Thyroid gland (tissue), 4 donors: ENCODE measurements around the gene PSME4. TPM values are rescaled to one million over a fixed set of nuclear protein-coding genes. Genes with fewer than 3 reads are reported as not detected.
A peak's percentile ranks its signal among the peaks of the same experiment; 100 is the strongest.
"Not testable (repeated sequence)": the region's sequence is repeated elsewhere in the genome, so short reads cannot be mapped to it uniquely, and the experiment has no call there.

Source experiments
- DNase-seq, 2 donors: peaks; one replicate each; pipeline ENCODE4 v3.0.0-alpha.2; 2019
- H3K27ac ChIP-seq, 3 donors: fragments of 200-600 bp; sonication (generic); 1 replicate in 2 of 3; 2 replicates in 1 of 3; pipeline ENCODE4 v1.5.1; 2016 to 2019; ENCODE audit warnings: mild to moderate bottlenecking in 1 of 3, moderate library complexity in 1 of 3
- H3K27me3 ChIP-seq: fragments of 200-600 bp; sonication (generic); one replicate; pipeline ENCODE4 v1.5.1; 2019
- H3K36me3 ChIP-seq, 2 donors: fragments of 200-600 bp; sonication (generic); one replicate each; pipeline ENCODE4 v1.5.1; 2016 to 2019
- H3K4me1 ChIP-seq, 2 donors: fragments of 200-600 bp; sonication (generic); one replicate each; pipeline ENCODE4 v1.5.1; 2017 to 2019
- H3K4me3 ChIP-seq, 3 donors: fragments of 200-600 bp; sonication (generic); replicated peaks in 1 of 3; 1 replicate in 2 of 3; 2 replicates in 1 of 3; pipeline ENCODE4 v1.5.1; 2016; ENCODE audit warnings: mild to moderate bottlenecking in 1 of 3
- H3K9me3 ChIP-seq: fragments of 200-600 bp; sonication (generic); one replicate; pipeline ENCODE4 v1.5.1; 2017
- CTCF ChIP-seq, 6 experiments: fragments of 200-600 bp in 3 of 6; fragments of 450-650 bp in 3 of 6; sonication (generic) in 3 of 6; IDR thresholded peaks; one replicate each; pipeline ENCODE4 v1.5.1; 2016 to 2019; ENCODE audit warnings: antibody characterized with exemption in 6 of 6, mild to moderate bottlenecking in 2 of 6, inconsistent platforms in 1 of 6, moderate library complexity in 1 of 6
- POLR2A ChIP-seq, 2 donors: fragments of 450-650 bp; IDR thresholded peaks; one replicate each; pipeline ENCODE4 v1.6.1; 2017; ENCODE audit warnings: antibody characterized with exemption in 2 of 2, mild to moderate bottlenecking in 2 of 2, moderate library complexity in 1 of 2
- WGBS, 2 donors: methylation state at CpG; one replicate each; pipeline ENCODE4 v1.1.5; 2017; 5-methylcytosine and 5-hydroxymethylcytosine counted together
- intact Hi-C: fragments of 100-400 bp; cut with DNase I; formaldehyde crosslinking; loops from one replicate; pipeline ENCODE4 v1.15.1; 2023
- total RNA-seq, 4 donors: library from RNA; depleted of rRNA; stranded (reverse); fragments of >200 nt; gene quantifications; one replicate each; pipeline ENCODE4 v1.2.3, GENCODE V29; 2016

The PSME4 gene
- total RNA-seq, 4 donors from 2014 or later, result 64.3 to 131 (median 84.4) TPM

- Histone ChIP-seq H3K4me3 (peak within 1 kb of the TSS in 2 of 3 donors; percentile 37 to 43), H3K27ac (peak within 1 kb of the TSS; percentile 36 to 52 (median 45)), H3K4me1 (peaks cover 6% of the 10 kb centered on the region in 2 donors), H3K27me3 (no peaks in the 10 kb centered on the region), H3K36me3 (peaks cover 0 to 6% of the 10 kb centered on the region in 2 donors), H3K9me3 (no peaks in the 10 kb centered on the region)
- TF ChIP-seq CTCF (IDR thresholded peaks at IDR 0.05) (peak in 1 of 6 experiments; percentile 29), POLR2A (IDR thresholded peaks at IDR 0.05) (no peak)
- intact Hi-C loops, result no loop called here
- 29 to 42% methylated on average over 22 to 42 of the region's 72 CpGs for WGBS, 2 donors
- DNase-seq, result peak; percentile 72
Measured at GRCh38 chr2:53859206-53860181, 111.3 kb downstream of the PSME4 start, which contains the start of gene GPR75. GPR75 (minus strand) TSS chr2:53859967; CDS start chr2:53854756, 5,211 bp downstream.

- WGBS, 2 donors, result 79 to 82% methylated on average over 2 of the region's 2 CpGs
- no peak for DNase-seq
- no peak for TF ChIP-seq POLR2A (IDR thresholded peaks at IDR 0.05)
- no peak for TF ChIP-seq CTCF (IDR thresholded peaks at IDR 0.05)
- Histone ChIP-seq H3K27me3 (no peaks in the 10 kb centered on the region), H3K4me3 (no peak overlapping the region), H3K27ac (no peak overlapping the region), H3K4me1 (peaks cover 6% of the 10 kb centered on the region in 2 donors), H3K36me3 (peaks cover 3 to 9% of the 10 kb centered on the region in 2 donors), H3K9me3 (no peaks in the 10 kb centered on the region)
- intact Hi-C loops, result no loop called here
Measured at GRCh38 chr2:53856272-53856671, 114.5 kb downstream of the PSME4 start.

DNA sequence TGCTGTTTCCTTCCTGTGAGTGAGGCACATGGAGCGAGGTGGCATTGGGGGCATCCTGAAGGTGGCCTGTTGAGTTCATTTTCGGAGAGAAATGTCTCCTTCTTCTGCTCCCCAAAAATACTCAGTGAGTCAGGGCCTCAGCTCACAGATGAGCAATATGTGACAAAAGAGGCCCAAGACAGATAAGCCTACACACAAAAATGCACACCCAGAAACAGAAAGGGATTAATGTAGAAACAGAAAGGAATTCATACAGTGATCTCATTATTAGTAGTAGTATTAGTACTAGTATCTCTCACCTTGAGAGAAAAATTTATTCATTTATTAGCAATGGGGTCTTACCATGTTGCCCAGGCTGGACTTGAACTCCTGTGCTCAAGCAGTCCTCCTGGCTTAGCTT lies 116.1 kb downstream of the PSME4 start:
- H3K9me3 ChIP-seq, result no peaks in the 10 kb centered on the region
- no peaks in the 10 kb centered on the region for H3K27me3 ChIP-seq
- 96 to 100% methylated on average over 2 of the region's 2 CpGs for WGBS, 2 donors
- peaks cover 3 to 6% of the 10 kb centered on the region in 2 donors for H3K4me1 ChIP-seq
- peaks cover 3 to 9% of the 10 kb centered on the region in 2 donors for H3K36me3 ChIP-seq
- no peak for TF ChIP-seq POLR2A (IDR thresholded peaks at IDR 0.05)
- no peak for TF ChIP-seq CTCF (IDR thresholded peaks at IDR 0.05)
- intact Hi-C loops, result no loop called here
- H3K4me3 ChIP-seq, result no peak overlapping the region
- H3K27ac ChIP-seq, result no peak overlapping the region
- DNase-seq, result no peak

GRCh38 chr2:53852532-53852931 lies 118.3 kb downstream of the PSME4 start:
- no peak for DNase-seq

DNA sequence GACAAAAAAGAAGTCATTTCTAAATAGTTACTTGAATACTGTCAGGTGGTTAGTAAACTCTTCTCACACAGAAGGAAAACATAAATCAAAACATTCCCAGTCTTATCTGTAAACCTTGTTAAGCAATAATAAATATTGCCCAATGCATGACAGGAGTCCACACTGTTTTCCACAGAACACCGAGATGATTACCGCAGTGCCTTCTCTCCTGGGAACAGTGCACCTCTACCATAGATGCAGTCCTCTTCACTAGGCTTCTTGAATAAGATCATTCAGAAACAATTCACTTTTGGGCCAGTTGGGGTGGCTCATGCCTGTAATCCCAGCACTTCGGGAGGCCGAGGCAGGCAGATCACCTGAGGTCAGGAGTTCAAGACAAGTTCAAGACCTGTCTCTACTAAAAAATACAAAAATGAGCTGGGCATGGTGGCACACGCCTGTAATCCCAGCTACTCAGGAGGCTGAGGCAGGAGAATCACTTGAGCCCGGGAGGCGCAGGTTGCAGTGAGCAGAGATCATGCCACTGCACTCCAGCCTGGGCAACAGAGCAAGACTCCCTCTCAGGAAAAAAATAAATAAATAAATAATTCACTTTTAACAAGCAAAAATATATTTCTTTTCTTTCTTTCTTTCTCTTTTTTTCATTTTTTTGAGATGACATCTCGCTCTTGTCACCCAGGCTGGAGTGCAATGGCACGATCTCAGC lies 119.6 kb downstream of the PSME4 start:
- H3K27me3 ChIP-seq, DNase-seq, H3K4me3 ChIP-seq, H3K27ac ChIP-seq, H3K4me1 ChIP-seq, intact Hi-C loops, H3K9me3 ChIP-seq, H3K36me3 ChIP-seq: not testable (repeated sequence)
- 94 to 95% methylated on average over 9 of the region's 9 CpGs for WGBS, 2 donors

More at GRCh38 chr2:53852532-53852931, 118.3 kb downstream of the PSME4 start:
- Histone ChIP-seq H3K9me3 (no peaks in the 10 kb centered on the region), H3K27me3 (no peaks in the 10 kb centered on the region), H3K4me1 (no peaks in the 10 kb centered on the region), H3K36me3 (peaks cover 3 to 9% of the 10 kb centered on the region in 2 donors), H3K27ac (no peak overlapping the region), H3K4me3 (no peak overlapping the region)
- intact Hi-C loops, result no loop called here
- TF ChIP-seq CTCF (IDR thresholded peaks at IDR 0.05) (no peak), POLR2A (IDR thresholded peaks at IDR 0.05) (no peak)
- 93 to 96% methylated on average over 4 of the region's 4 CpGs for whole genome bisulfite sequencing, 2 donors
